ENCODE measurements around the gene XPO6.

Gene XPO6

DNA sequence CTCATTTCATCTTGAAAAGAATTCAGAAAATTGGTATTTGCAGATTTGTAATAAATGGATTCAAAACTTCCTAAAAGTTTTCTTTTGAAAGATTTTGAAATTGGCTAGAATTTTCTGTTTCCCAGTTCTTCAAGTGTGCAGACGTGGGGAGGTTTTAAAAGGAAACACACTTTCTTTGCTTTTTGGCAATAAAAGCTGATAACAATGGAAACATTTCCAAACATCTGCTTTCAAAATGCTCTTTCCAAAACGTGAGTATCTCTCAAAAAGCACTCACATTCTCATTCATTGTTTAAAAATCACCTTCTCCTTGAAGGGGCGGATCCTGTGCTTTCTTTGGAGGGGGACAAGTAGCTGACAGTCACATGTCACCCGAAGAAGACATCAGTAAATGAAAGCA is 139.7 kb downstream of the XPO6 start:
- Histone ChIP-seq H3K27me3 (ENCODE audit: insufficient read depth, low read length) (peaks cover 10% of the 10 kb centered on the region), H3K9me3 (ENCODE audit: low read length) (no peaks in the 10 kb centered on the region), H3K4me3 (ENCODE audit: low read length) (no peak overlapping the region), H3K36me3 (ENCODE audit: insufficient read depth, low read length) (no peaks in the 10 kb centered on the region), H3K4me1 (ENCODE audit: insufficient read depth, low read length) (no peaks in the 10 kb centered on the region), H2AFZ (ENCODE audit: low read depth, low read length) (no peak overlapping the region)

DNA sequence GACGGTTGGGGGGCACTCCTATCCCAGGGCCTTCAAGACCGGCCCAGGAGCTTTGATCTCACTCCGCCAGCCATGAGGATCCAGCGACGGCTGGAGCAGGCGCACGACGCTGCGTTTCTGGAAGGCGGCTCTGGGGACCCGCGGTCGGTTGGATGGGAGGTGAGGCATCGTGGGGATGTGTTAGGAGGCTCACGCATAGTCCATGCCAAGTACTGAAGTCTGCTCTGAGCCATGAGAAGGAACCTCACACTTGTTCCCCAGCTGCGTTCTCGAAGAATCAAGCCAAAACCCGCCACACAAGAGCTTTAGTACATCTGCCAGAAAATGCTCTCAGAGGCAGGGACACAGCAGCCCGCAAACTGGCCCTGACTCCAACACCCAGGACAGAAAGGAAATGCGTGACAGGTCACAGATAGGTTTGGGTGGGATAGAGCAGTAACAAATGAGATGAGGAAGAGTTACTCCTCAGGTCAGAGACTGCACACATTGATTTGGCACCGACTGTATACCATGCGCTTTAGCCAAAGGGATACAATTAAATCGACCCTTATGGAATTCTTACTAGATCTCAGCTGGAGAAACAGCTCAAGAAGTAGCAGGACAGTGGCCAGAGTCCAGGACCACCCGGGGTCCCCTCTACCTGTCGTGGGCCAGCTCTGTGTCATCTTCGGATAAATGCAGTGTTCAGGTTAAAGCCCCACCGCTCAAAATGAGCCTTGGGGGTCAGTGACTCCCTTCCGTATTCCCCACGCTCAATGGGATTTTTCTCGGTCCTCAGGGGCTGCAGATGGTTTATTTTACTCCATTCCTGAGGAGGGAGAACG is 141.6 kb downstream of the XPO6 start:
- no peaks in the 10 kb centered on the region for H3K36me3 ChIP-seq (ENCODE audit: insufficient read depth, low read length)
- no peaks in the 10 kb centered on the region for H3K9me3 ChIP-seq (ENCODE audit: low read length)
- no peaks in the 10 kb centered on the region for H3K4me1 ChIP-seq (ENCODE audit: insufficient read depth, low read length)
- H3K27me3 ChIP-seq (ENCODE audit: insufficient read depth, low read length), result peaks cover 25% of the 10 kb centered on the region
- no peak overlapping the region for H3K4me3 ChIP-seq (ENCODE audit: low read length)
- H2AFZ ChIP-seq (ENCODE audit: low read depth, low read length), result no peak overlapping the region

- H3K4me1 ChIP-seq (ENCODE audit: insufficient read depth, low read length), result no peaks in the 10 kb centered on the region
- H3K27me3 ChIP-seq (ENCODE audit: insufficient read depth, low read length), result peaks cover 36% of the 10 kb centered on the region
- H3K9me3 ChIP-seq (ENCODE audit: low read length), result no peaks in the 10 kb centered on the region
- H3K4me3 ChIP-seq (ENCODE audit: low read length), result no peak overlapping the region
- no peak overlapping the region for H2AFZ ChIP-seq (ENCODE audit: low read depth, low read length)
- H3K36me3 ChIP-seq (ENCODE audit: insufficient read depth, low read length), result no peaks in the 10 kb centered on the region
These were observed 142.8 kb downstream of the XPO6 start for GRCh38 chr16:28068976-28069375.

DNA sequence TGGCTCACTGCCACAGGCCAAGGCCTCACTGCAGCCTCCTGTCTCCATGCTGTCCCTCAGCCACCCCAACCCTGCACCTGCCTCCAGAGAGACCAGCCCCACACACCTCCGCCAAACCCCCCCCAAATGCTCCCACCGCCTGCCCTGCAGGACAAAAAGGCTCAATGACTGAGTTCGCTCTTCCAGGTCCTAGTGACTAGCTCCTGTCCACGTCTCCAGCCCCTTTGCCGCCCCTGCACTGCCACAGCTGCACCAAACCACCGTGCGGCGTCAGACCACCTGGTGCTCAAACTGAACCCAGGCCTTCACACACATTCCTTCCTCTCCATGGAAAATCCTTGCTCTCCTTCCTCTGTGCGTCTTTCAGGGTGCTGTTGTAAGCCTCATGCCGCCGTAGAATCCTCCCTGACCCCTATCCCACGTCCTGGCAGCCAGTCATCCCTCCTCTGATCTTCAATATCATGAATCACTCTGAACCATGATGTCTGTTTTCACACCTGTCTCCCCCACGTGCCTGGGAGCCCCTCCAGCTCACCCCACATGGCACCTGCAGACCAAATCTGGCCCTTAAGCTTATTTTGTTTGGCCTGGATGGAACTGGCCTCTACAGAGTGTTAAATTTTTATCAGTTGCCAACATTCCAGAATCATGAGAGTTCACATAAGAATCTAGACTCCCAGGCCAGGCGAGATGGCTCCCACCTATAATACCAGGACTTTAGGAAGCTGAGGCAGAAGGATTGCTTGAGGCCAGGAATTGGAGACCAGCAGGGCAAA is 144.0 kb downstream of the XPO6 start:
- H2AFZ ChIP-seq (ENCODE audit: low read depth, low read length), result no peak overlapping the region
- peaks cover 40% of the 10 kb centered on the region for H3K27me3 ChIP-seq (ENCODE audit: insufficient read depth, low read length)
- H3K4me3 ChIP-seq (ENCODE audit: low read length), result no peak overlapping the region
- H3K9me3 ChIP-seq (ENCODE audit: low read length), result no peaks in the 10 kb centered on the region
- H3K4me1 ChIP-seq (ENCODE audit: insufficient read depth, low read length), result no peaks in the 10 kb centered on the region
- no peaks in the 10 kb centered on the region for H3K36me3 ChIP-seq (ENCODE audit: insufficient read depth, low read length)

DNA sequence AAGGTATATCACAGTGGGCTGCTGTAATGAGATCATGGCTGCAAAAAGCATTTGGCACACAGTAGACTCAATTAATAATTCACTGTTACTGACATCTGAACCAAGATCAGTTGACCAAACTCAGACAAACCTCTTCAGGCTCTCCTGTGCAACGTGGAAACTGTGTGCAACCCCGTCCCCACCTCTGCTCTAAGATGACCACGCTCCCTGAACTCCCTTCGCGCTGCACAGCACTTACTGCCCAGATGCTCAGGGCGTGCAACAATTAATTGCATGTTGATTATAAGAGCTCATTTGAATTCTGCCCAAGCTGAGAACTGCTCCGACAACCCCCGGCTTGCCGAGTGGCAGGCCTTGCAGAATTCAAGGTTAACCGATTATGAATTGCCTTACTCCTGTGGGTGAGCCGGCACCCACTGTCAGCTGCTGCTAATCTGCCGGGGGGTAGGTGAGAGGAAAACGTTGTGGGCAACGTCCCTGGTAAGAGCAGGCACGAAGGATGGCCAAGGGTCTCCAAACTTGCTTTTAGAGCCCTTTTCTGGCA is 147.0 kb downstream of the XPO6 start:
- Histone ChIP-seq H3K27me3 (ENCODE audit: insufficient read depth, low read length) (peaks cover 65% of the 10 kb centered on the region), H2AFZ (ENCODE audit: low read depth, low read length) (no peak overlapping the region), H3K4me3 (ENCODE audit: low read length) (no peak overlapping the region), H3K36me3 (ENCODE audit: insufficient read depth, low read length) (no peaks in the 10 kb centered on the region), H3K9me3 (ENCODE audit: low read length) (no peaks in the 10 kb centered on the region), H3K4me1 (ENCODE audit: insufficient read depth, low read length) (no peaks in the 10 kb centered on the region)

DNA sequence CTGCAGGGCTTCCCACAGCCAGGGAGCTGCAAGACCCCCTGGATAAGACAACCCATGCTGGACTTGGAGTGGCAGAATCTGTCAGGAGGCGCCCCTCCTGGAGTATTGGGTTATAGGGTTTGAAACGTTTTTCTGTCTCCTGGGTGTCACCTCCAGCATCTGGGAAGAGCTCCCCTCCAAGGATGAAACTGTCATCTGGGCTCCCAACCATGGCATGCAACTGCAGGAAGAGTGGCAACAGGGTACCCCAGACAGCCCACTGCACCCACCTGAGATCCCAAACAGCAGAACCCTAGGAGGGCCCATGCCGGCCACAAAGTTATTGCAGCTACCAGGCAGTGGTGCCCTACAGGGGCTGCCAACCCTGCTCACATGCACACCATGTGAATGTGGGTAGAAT is 147.6 kb downstream of the XPO6 start:
- H3K9me3 ChIP-seq (ENCODE audit: low read length), result no peaks in the 10 kb centered on the region
- peaks cover 69% of the 10 kb centered on the region for H3K27me3 ChIP-seq (ENCODE audit: insufficient read depth, low read length)
- H3K4me3 ChIP-seq (ENCODE audit: low read length), result no peak overlapping the region
- H3K36me3 ChIP-seq (ENCODE audit: insufficient read depth, low read length), result no peaks in the 10 kb centered on the region
- H3K4me1 ChIP-seq (ENCODE audit: insufficient read depth, low read length), result no peaks in the 10 kb centered on the region
- no peak overlapping the region for H2AFZ ChIP-seq (ENCODE audit: low read depth, low read length)

DNA sequence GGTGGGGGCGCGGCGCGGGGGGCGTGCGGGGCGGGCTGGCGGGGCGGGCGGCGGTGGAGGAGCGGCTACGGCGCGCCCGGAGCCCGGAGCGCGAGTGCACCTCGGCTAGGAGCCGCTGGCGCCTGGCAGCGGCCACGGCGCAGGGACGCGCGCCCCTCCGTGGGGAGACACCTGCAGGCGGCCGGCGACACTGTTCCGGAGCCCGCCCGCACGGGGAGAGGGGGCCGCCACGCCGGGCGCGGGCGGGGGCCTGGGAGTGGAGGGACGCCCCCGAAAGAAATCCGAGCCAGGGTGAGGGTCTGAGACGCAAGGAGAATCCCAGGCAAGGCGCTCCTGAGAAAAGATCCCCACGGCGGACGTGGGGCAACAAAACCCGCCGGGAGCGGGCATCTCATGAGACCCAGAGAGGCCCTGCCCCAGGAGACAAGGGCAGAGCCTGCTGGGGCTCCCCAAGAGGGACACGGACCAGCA is 148.1 kb downstream of the XPO6 start, which contains the start of gene GSG1L:
Gene GSG1L, minus strand, starts transcription at position 124 of the 471 bp plus-strand sequence. CDS start 290 bp downstream, outside the sequence.
- Histone ChIP-seq H3K27me3 (ENCODE audit: insufficient read depth, low read length) (peaks cover 70% of the 10 kb centered on the region), H3K4me1 (ENCODE audit: insufficient read depth, low read length) (no peaks in the 10 kb centered on the region), H3K4me3 (ENCODE audit: low read length) (peak within 1 kb of the TSS; percentile 33), H2AFZ (ENCODE audit: low read depth, low read length) (no peak within 1 kb of the TSS), H3K9me3 (ENCODE audit: low read length) (no peaks in the 10 kb centered on the region), H3K36me3 (ENCODE audit: insufficient read depth, low read length) (no peaks in the 10 kb centered on the region)

- H3K4me3 ChIP-seq (ENCODE audit: low read length), result peak overlapping the region; percentile 33
- peaks cover 70% of the 10 kb centered on the region for H3K27me3 ChIP-seq (ENCODE audit: insufficient read depth, low read length)
- no peaks in the 10 kb centered on the region for H3K4me1 ChIP-seq (ENCODE audit: insufficient read depth, low read length)
- no peaks in the 10 kb centered on the region for H3K9me3 ChIP-seq (ENCODE audit: low read length)
- H2AFZ ChIP-seq (ENCODE audit: low read depth, low read length), result no peak overlapping the region
- no peaks in the 10 kb centered on the region for H3K36me3 ChIP-seq (ENCODE audit: insufficient read depth, low read length)
These were observed 148.8 kb downstream of the XPO6 start for GRCh38 chr16:28062847-28063521.

DNA sequence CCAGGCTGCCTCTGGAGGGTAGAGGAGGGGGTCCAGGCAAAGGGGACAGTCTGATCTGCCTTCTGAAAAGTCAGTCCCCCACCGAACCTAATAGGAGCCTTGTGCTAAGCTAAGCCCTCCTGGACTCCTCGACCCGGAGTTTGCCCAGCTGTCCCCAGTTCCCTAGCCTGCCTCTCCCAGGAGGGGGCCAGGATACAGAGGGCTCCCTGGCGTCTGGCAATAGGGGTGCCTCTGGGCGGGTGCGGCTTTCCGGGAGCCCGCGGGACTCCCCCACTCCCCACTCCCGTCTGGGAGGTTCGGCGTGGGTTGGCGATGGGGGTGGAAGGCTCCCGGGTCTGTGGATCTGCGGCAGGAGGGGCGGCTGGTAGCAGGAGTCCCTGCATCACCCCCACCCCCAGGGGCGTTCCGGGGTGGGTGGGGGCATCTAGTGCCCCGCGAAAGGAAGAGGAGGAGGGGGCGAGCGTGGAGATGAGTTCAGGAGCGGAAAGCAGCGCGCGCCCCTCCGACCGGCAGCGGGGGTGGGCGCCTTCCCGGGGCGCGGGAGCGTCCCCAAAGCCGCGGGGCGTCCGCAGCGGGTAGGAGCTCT is 149.4 kb downstream of the XPO6 start:
- H2AFZ ChIP-seq (ENCODE audit: low read depth, low read length), result no peak overlapping the region
- no peak overlapping the region for H3K4me3 ChIP-seq (ENCODE audit: low read length)
- H3K36me3 ChIP-seq (ENCODE audit: insufficient read depth, low read length), result no peaks in the 10 kb centered on the region
- H3K9me3 ChIP-seq (ENCODE audit: low read length), result no peaks in the 10 kb centered on the region
- peaks cover 67% of the 10 kb centered on the region for H3K27me3 ChIP-seq (ENCODE audit: insufficient read depth, low read length)
- no peaks in the 10 kb centered on the region for H3K4me1 ChIP-seq (ENCODE audit: insufficient read depth, low read length)

DNA sequence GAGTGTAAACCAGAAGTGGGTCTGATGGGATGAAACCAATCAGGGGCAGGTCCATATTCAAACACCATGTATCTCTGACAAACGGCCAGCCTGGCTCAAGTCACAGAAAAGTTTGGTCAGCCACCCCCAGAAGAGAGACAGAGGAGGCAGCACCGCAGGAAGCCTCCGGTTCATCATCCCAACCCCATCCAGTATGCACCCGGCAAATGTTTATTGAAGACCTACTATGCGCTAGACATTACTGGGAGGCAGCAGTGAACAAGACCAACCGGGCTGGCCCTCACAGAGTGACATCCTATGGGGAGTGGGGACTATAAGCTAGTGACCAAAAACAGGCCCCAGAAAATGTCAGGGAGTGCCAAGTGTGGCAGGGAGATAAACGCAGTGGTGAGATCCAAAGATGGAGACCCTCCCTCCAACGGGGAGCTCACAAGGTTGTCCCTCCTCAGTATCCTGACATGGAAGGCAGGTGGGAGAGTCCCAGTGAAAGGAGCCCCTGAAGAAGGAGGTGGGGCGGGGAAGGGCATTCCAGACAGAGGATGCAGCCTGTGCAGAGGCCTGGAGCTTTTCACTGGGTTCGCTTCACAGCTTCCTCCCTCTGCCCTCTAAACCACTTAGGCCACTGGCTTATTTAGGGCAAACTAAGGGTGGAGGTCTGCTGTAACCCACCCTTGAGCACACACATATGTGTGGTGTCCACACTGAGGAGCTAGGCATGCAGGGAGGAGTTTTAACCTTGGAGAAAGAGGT is 150.2 kb downstream of the XPO6 start:
- no peaks in the 10 kb centered on the region for H3K4me1 ChIP-seq (ENCODE audit: insufficient read depth, low read length)
- peaks cover 61% of the 10 kb centered on the region for H3K27me3 ChIP-seq (ENCODE audit: insufficient read depth, low read length)
- H3K36me3 ChIP-seq (ENCODE audit: insufficient read depth, low read length), result no peaks in the 10 kb centered on the region
- no peak overlapping the region for H2AFZ ChIP-seq (ENCODE audit: low read depth, low read length)
- no peaks in the 10 kb centered on the region for H3K9me3 ChIP-seq (ENCODE audit: low read length)
- no peak overlapping the region for H3K4me3 ChIP-seq (ENCODE audit: low read length)

DNA sequence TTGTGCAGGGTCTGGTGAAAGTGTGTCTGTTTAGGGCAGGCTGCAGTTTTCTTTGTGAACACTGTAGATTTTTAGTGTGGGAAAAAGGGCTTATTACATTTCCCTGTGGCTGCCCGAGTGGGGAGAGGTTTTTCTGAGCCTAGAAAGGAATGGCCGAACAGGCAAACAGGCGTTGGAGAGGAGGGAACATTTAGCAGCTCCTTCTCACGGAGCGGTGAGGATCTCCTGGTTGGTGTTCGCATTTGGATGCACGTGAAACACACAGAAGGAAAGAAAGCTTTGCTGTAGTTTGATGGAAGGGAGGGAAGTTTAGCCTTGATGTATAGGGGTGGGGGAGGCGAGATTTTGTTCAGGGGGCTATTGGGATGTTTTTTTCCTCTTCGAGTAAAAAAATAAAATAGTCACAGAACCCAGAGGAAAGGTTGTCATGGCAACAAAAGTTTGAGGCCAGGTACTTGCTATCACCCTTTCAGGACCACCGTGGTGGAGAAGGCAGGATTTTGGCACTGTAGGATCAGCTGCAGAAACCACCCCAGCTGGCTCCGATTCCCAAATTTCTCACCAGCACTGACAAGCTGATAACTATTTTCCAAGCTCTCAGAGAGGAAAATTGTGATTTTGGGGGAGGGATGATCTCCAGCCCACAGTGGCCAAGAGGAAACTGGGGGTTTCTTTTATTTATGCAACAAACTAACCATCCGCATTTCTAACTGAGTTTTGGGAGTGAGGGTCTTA is 151.8 kb downstream of the XPO6 start:
- Histone ChIP-seq H3K4me3 (ENCODE audit: low read length) (no peak overlapping the region), H3K36me3 (ENCODE audit: insufficient read depth, low read length) (no peaks in the 10 kb centered on the region), H3K27me3 (ENCODE audit: insufficient read depth, low read length) (peaks cover 50% of the 10 kb centered on the region), H2AFZ (ENCODE audit: low read depth, low read length) (no peak overlapping the region), H3K9me3 (ENCODE audit: low read length) (no peaks in the 10 kb centered on the region), H3K4me1 (ENCODE audit: insufficient read depth, low read length) (no peaks in the 10 kb centered on the region)
